ENCODE measurements around the gene NSMF. TPM values are rescaled to one million over a fixed set of nuclear protein-coding genes. Genes with fewer than 3 reads are reported as not detected.

NSMF gene
- total and polyA plus RNA-seq, 2 of the 8 experiments (the other 6 are each of a cell fraction or from before 2014, with no cell fraction given) = 56.7 to 65.1 TPM

- H3K27ac ChIP-seq (ENCODE audit: low read depth, low read length) = no peak overlapping the region
- FAIRE-seq = no peak
- H3K23me2 ChIP-seq (ENCODE audit: low read depth, low read length) = no peaks in the 10 kb centered on the region; the same call in 1 of the 2 replicates
- H2BK120ac ChIP-seq (replicated peaks; ENCODE audit: low read depth, low read length) = no peak overlapping the region
- no peaks in the 10 kb centered on the region for H3K4me1 ChIP-seq (replicated peaks in 1 of 4; ENCODE audit: control insufficient read depth in 3 of 4, insufficient read depth in 4 of 4, low read length in 3 of 4)
- H3K27me3 ChIP-seq (replicated peaks in 1 of 4; ENCODE audit: control insufficient read depth in 3 of 4, extremely low read depth in 1 of 4, insufficient read depth in 3 of 4, low read length in 3 of 4) = no peaks in the 10 kb centered on the region; a peak in 1 of 7 replicates
- ChIA-PET POLR2A (ENCODE audit: partially characterized antibody) (interaction anchor here (1.1 kb wide), 1 partner anchor 11 kb away, joined by 3 read pairs; no protein-coding TSS in a partner anchor), CTCF (ENCODE audit: partially characterized antibody) (no interaction called here)
- peaks cover 0 to 4% of the 10 kb centered on the region in 2 experiments for H4K20me1 ChIP-seq (replicated peaks in 1 of 2; ENCODE audit: control insufficient read depth in 1 of 2, insufficient read depth in 2 of 2, low read length in 2 of 2)
- H4K8ac ChIP-seq (ENCODE audit: extremely low read depth, insufficient read depth, low read length) = no peak overlapping the region
- H2BK12ac ChIP-seq (ENCODE audit: low read depth, low read length) = peak overlapping the region; percentile 55; the same call in 1 of the 2 replicates
- no peak overlapping the region for H4K91ac ChIP-seq (replicated peaks; ENCODE audit: insufficient read length, low read length)
- no peak overlapping the region for H2AFZ ChIP-seq (ENCODE audit: low read length)
- H3K79me1 ChIP-seq (ENCODE audit: low read depth, low read length) = no peaks in the 10 kb centered on the region
- H3K4me3 ChIP-seq (ENCODE audit: extremely low read depth in 1 of 4, insufficient read depth in 2 of 4, low read depth in 3 of 4, low read length in 4 of 4) = no peak overlapping the region
- no peaks in the 10 kb centered on the region for H3K36me3 ChIP-seq (ENCODE audit: control insufficient read depth in 2 of 4, insufficient read depth in 4 of 4, low read length in 3 of 4)
- H3K4ac ChIP-seq (replicated peaks; ENCODE audit: insufficient read length, low read depth, low read length) = no peak overlapping the region
- H2AK5ac ChIP-seq (ENCODE audit: low read depth, low read length) = peak overlapping the region; percentile 2; the same call in 1 of the 2 replicates
- H3K4me2 ChIP-seq (ENCODE audit: insufficient read depth in 1 of 2, low read depth in 2 of 2, low read length in 2 of 2) = no peak overlapping the region
- H3K18ac ChIP-seq (ENCODE audit: extremely low read depth, low read length) = no peak overlapping the region
- WGBS, 2 experiments (ENCODE audit: extremely low coverage in 1 of 2, insufficient coverage in 1 of 2, insufficient read length in 1 of 2, insufficient replicate concordance in 2 of 2, low coverage in 1 of 2, low lambda C conversion rate in 2 of 2, missing lambda C conversion rate in 1 of 2) = 91% methylated on average over 16 of the region's 16 CpGs; no CpG with 5 or more reads in 1 of the 2 experiments
- H2BK20ac ChIP-seq (ENCODE audit: low read length) = no peak overlapping the region
- no peaks in the 10 kb centered on the region; a peak in 1 of 4 replicates for H3K9me3 ChIP-seq (ENCODE audit: insufficient read depth in 2 of 2, low read depth in 1 of 2, low read length in 1 of 2)
- H4K5ac ChIP-seq (ENCODE audit: insufficient read length, low read depth, low read length) = no peak overlapping the region
- no peak for DNase-seq (ENCODE audit: low read depth in 1 of 2, low spot score in 2 of 2)
- H3K79me2 ChIP-seq (ENCODE audit: control insufficient read depth in 1 of 2, insufficient read depth in 2 of 2, low read length in 2 of 2) = no peaks in the 10 kb centered on the region
- H3K56ac ChIP-seq (replicated peaks; ENCODE audit: insufficient read length, low read depth, low read length) = no peak overlapping the region
- H3K9ac ChIP-seq (replicated peaks in 1 of 4; ENCODE audit: extremely low read depth in 1 of 4, low read depth in 3 of 4, low read length in 3 of 4) = no peak overlapping the region
- no peak overlapping the region for H3K14ac ChIP-seq (ENCODE audit: insufficient read length)
- no peak overlapping the region for H2BK5ac ChIP-seq (ENCODE audit: low read depth, low read length)
- no peak overlapping the region for H2BK15ac ChIP-seq (ENCODE audit: low read length)
- H3K23ac ChIP-seq (ENCODE audit: insufficient read length) = no peak overlapping the region
- TF ChIP-seq YY1 (IDR thresholded peaks at IDR 0.05; ENCODE audit: low read depth, low read length) = no peak
- TF ChIP-seq PHF8 (conservative IDR thresholded peaks at IDR 0.05; ENCODE audit: low read depth, low read length) = no peak
- no peak for TF ChIP-seq BACH1 (IDR thresholded peaks at IDR 0.05; ENCODE audit: low read length)
Measured at GRCh38 chr9:137493364-137494103, 34.4 kb upstream of the NSMF start.

Measured in H1 (cell line).